GM23248 (cell line): ENCODE results near the gene NFE2L3.

Source experiments
- EZH2 ChIP-seq: fragments of 200-600 bp; sonication (generic); IDR thresholded peaks from 2 replicates; pipeline ENCODE4 v1.6.1; 2018; ENCODE audit warnings: antibody characterized with exemption, mild to moderate bottlenecking; ENCODE audit not compliant: insufficient read depth, poor library complexity, severe bottlenecking
- EZH2phosphoT487 ChIP-seq: fragments of 200-600 bp; sonication (generic); IDR thresholded peaks from 2 replicates; pipeline ENCODE4 v1.6.1; 2018; ENCODE audit warnings: antibody characterized with exemption, moderate library complexity, mild to moderate bottlenecking, low read depth; ENCODE audit not compliant: insufficient read depth

GRCh38 chr7:26105931-26106330 lies 46.1 kb upstream of the NFE2L3 start:
- TF ChIP-seq EZH2phosphoT487 (no peak), EZH2 (no peak)
